Activated T-cell treated with anti-CD3 and anti-CD28 coated beads for 1 hour (primary cell): ENCODE measurements around the gene GPC6.
"Not testable (repeated sequence)": the region's sequence is repeated elsewhere in the genome, so short reads cannot be mapped to it uniquely, and the experiment has no call there.

Experiments
- DNase-seq: peaks from one replicate; pipeline ENCODE4 v3.0.0-alpha.2; 2020; ENCODE audit warnings: low read depth

The GPC6 gene

GRCh38 chr13:93318534-93319254, 92.1 kb downstream of the GPC6 start:
- no peak for DNase-seq

DNA sequence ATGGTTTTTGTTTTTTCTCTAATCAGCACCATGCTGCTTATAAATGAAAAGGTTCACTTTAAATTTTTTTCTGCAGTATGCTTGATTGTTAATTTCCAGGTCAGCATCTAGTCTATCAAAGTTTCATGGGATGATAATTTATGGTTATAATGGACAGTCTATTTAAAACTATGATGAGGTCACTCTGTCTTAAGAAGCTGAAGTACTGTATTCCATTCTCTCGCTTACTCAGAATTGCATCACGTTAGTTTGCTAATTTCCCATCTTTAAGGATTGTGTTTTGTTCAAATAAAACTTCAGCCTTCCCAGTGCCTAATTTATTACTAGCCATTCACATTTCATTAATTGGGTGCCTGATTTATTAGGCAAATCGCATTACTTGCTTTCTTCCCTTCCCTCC, 94.3 kb downstream of the GPC6 start:
- DNase-seq, result no peak

- DNase-seq, result not testable (repeated sequence)
These were observed 97.3 kb downstream of the GPC6 start for GRCh38 chr13:93323880-93324279.

GRCh38 chr13:93325303-93326233, 99.0 kb downstream of the GPC6 start:
- DNase-seq, result no peak

DNA sequence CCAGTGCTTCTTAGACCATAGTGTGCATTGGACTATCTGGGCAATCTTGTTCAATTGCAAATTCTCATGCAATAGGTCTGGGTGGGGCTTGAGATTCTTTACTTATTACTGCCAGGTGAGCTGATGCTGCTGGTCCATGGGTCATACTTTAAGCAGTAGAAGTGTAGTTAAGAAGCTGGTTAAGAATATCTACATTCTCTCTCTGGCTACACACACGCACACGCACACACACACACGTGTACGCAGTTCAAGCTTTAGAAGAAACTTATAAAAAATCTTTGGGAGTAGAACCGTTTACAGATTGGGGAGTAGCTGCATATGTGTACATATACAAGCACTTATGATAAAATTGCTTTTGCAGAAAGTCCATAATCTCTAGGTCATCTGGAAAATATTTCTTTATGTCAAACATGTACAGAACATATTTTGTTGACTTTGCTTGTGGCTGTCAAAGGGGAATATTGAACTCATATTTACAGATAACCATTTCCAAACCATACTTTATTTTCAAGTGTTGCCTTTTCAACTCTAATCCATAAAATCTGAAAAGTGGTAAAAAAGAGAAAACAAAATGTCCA, 99.7 kb downstream of the GPC6 start:
- DNase-seq, result no peak

DNA sequence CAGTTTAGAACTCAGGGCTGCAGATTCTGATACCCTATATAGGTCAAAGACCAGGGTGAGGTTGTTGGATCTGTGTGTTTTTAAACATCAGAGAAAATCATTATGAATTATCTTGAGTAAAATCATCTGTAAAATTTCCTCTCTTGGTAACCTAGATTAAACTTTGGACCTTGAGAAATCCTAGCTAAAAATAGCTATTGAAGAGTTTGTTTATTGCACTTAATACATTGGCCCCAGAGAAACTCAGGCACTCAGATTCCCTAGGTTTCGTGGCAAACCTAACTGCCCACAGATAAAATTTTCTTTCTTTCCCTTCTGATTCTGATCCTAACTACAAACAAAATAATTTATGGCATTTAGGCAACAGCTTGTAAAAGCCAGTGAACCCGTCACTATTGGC, 102.3 kb downstream of the GPC6 start:
- no peak for DNase-seq

GRCh38 chr13:93336728-93337127, 110.1 kb downstream of the GPC6 start:
- DNase-seq, result no peak

GRCh38 chr13:93338030-93338429, 111.4 kb downstream of the GPC6 start:
- DNase-seq, result no peak

GRCh38 chr13:93338906-93339305, 112.3 kb downstream of the GPC6 start:
- no peak for DNase-seq

GRCh38 chr13:93339550-93339949, 112.9 kb downstream of the GPC6 start:
- no peak for DNase-seq

GRCh38 chr13:93341517-93341916, 114.9 kb downstream of the GPC6 start:
- DNase-seq, result no peak

- no peak for DNase-seq
These were observed 116.5 kb downstream of the GPC6 start for GRCh38 chr13:93343097-93343496.

DNA sequence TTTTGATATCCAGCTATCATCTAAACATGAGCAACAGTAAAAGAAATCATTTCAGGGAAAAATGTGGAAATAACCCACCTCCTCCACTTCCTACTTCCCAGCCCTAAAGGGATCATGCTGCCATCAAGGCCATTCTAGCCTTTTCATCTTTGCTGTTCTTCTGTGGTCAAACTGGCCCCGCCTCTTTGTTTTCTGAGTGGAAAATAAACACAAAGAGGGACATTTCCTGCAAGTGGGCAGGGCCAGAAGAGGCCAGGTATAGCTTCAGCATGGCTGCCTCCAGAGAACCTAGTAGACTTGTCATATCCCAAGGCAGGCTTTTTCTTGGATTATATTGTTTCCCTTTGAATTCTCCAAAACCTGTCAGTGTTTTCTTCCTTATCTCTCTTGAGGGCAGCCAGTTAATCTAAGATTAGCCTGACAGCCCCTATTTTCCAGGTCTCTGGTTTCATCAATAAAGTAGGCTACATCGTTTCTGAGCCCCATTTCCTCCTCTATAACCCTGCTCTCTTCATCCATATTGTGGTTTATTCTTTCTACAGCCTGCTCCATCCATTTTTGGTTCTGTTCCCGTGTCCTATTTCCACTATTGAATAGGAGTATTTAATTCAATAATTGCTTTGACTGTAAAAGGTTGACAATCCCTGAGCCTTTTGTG, 117.6 kb downstream of the GPC6 start:
- no peak for DNase-seq

GRCh38 chr13:93345024-93345423, 118.4 kb downstream of the GPC6 start:
- no peak for DNase-seq

- DNase-seq, result no peak
These were observed 119.2 kb downstream of the GPC6 start for GRCh38 chr13:93345770-93346169.

GRCh38 chr13:93352616-93353015, 126.0 kb downstream of the GPC6 start:
- no peak for DNase-seq

- DNase-seq, result no peak
These were observed 128.5 kb downstream of the GPC6 start for GRCh38 chr13:93355094-93355493.

DNA sequence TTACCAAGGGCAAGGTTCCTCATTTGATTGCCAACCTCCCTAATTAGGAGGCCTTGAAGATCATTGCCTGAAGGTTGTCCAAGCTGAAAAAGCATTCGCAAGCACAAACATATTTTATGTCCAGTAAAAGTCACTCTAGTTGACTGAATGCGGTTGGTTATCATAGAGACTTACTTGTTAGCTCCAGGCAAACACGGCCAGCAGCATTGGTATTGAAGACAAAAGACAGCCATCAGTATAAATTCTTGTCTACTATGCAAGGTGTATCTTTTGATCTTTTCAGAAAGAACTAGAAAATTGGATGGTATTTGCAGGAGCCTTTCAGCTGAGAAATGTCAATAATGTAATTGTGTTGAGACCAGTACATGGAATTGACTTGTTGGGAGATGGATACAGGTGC, 129.9 kb downstream of the GPC6 start:
- DNase-seq, result no peak

- DNase-seq, result no peak
These were observed 133.4 kb downstream of the GPC6 start for GRCh38 chr13:93360021-93360420.

DNA sequence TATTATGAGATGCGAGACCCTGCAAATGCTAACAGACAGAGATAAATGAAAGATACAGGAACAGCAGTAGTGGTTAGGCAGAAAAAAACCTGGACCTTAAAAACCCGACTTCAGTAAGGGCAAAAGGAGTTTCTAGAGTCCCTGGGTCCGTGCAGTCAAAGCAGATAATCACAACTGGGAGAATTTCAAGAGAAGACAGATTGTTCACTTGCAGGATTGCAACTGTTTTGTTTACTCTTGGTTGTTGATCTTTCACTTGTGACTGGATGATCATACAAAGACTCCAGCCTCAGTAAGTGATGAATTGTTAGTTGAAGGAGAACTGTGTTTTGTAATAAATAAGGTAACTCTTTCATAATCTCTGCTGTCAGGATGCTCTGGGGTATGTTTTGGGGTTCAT, 135.1 kb downstream of the GPC6 start:
- no peak for DNase-seq

DNA sequence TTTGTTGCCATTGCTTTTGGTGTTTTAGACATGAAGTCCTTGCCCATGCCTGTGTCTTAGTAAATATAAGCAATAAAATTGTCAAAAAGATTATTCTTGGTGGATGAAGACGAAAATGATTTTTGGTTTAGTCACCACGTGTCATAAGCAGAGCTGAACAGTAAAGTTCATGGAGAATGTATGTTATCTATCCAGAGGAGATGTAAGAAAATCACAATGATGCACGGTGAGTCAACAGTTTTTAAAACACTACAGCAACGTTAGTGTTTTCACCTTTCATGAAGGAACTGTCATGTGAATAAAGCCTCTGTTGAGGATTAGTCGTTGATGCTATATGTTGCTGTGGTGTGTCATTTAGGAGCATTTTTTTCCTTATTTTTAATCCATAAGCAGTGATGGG, 137.6 kb downstream of the GPC6 start:
- no peak for DNase-seq

- no peak for DNase-seq
These were observed 141.7 kb downstream of the GPC6 start for GRCh38 chr13:93368296-93368695.
